ENCODE measurements around the gene KIF13A.

- TF ChIP-seq CTCF (IDR thresholded peaks at IDR 0.05 in 8 of 11, conservative IDR thresholded peaks at IDR 0.05 in 3 of 11) (no peak), POLR2A (IDR thresholded peaks at IDR 0.05) (no peak)
Observed at GRCh38 chr6:17988422-17988944, 1.0 kb upstream of the KIF13A start.

Data from spleen (tissue), 7 donors.